Colonic mucosa (tissue), 4 donors: ENCODE measurements around the gene AHSG. TPM values are rescaled to one million over a fixed set of nuclear protein-coding genes. Genes with fewer than 3 reads are reported as not detected.

Source experiments
- DNase-seq: peaks from one replicate; pipeline ENCODE4 v3.0.0-alpha.2; 2020
- H3K27ac ChIP-seq: fragments of 200-600 bp; one replicate; pipeline ENCODE4 v1.8.0; 2021
- H3K27me3 ChIP-seq: fragments of 200-600 bp; one replicate; pipeline ENCODE4 v1.8.0; 2021
- H3K36me3 ChIP-seq: fragments of 200-600 bp; one replicate; pipeline ENCODE4 v1.8.0; 2021
- H3K4me1 ChIP-seq: fragments of 200-600 bp; one replicate; pipeline ENCODE4 v1.8.0; 2021; ENCODE audit warnings: mild to moderate bottlenecking
- H3K4me3 ChIP-seq: fragments of 200-600 bp; one replicate; pipeline ENCODE4 v1.8.0; 2021
- H3K9ac ChIP-seq, 2 donors: one replicate each; pipeline ENCODE4 v1.7.0; 2013; ENCODE audit warnings: control low read depth in 2 of 2, low read depth in 2 of 2, low read length in 2 of 2
- H3K9me3 ChIP-seq: fragments of 200-600 bp; one replicate; pipeline ENCODE4 v1.8.0; 2021
- CTCF ChIP-seq: fragments of 200-600 bp; IDR thresholded peaks from one replicate; pipeline ENCODE4 v1.8.0; 2022; ENCODE audit warnings: antibody characterized with exemption, mild to moderate bottlenecking
- intact Hi-C: fragments of 100-400 bp; cut with DNase I; formaldehyde crosslinking; loops from one replicate; pipeline ENCODE4 v1.14.1; 2022
- total RNA-seq, 2 donors: library from RNA; stranded (reverse); fragmentation: NEBNext Ultra II Directional in 1 of 2; extraction: Animal tissue kit (Norgen Biotek cat#: 25700) in 1 of 2; gene quantifications; one replicate each; pipeline ENCODE4 v1.2.1, GENCODE V29; 2021
- donor health status: healthy.
- donor health status: DM: no; HTN: no; CAD: no.
- donor health status: DM: no; HTN: no; CAD: no.

Gene AHSG
- total RNA-seq, 2 donors from 2014 or later, result 1.9 TPM; not detected in 1

- no peaks in the 10 kb centered on the region for H3K9me3 ChIP-seq
- H3K9ac ChIP-seq, result no peak overlapping the region
- H3K27ac ChIP-seq, result no peak overlapping the region
- TF ChIP-seq CTCF, result no peak
- H3K36me3 ChIP-seq, result no peaks in the 10 kb centered on the region
- H3K4me1 ChIP-seq, result no peaks in the 10 kb centered on the region
- no peak overlapping the region for H3K4me3 ChIP-seq
- DNase-seq, result no peak
- no peaks in the 10 kb centered on the region for H3K27me3 ChIP-seq
- intact Hi-C loops, result no loop called here
These were observed 13.1 kb upstream of the AHSG start for GRCh38 chr3:186599785-186600166.

- TF ChIP-seq CTCF, result no peak
- intact Hi-C loops, result no loop called here
- no peak overlapping the region for H3K27ac ChIP-seq
These were observed 12.0 kb upstream of the AHSG start for GRCh38 chr3:186600896-186601295.

GRCh38 chr3:186603159-186603558, 9.7 kb upstream of the AHSG start:
- Histone ChIP-seq H3K27ac (no peak overlapping the region), H3K9me3 (no peaks in the 10 kb centered on the region), H3K4me1 (no peaks in the 10 kb centered on the region), H3K9ac (no peak overlapping the region), H3K4me3 (no peak overlapping the region), H3K27me3 (no peaks in the 10 kb centered on the region), H3K36me3 (no peaks in the 10 kb centered on the region)
- no peak for TF ChIP-seq CTCF
- intact Hi-C loops, result no loop called here
- no peak for DNase-seq

More at GRCh38 chr3:186600896-186601295, 12.0 kb upstream of the AHSG start:
- no peaks in the 10 kb centered on the region for H3K4me1 ChIP-seq
- H3K9me3 ChIP-seq, result no peaks in the 10 kb centered on the region
- DNase-seq, result no peak
- H3K9ac ChIP-seq, result no peak overlapping the region
- H3K27me3 ChIP-seq, result no peaks in the 10 kb centered on the region
- H3K4me3 ChIP-seq, result no peak overlapping the region
- H3K36me3 ChIP-seq, result no peaks in the 10 kb centered on the region

GRCh38 chr3:186605078-186605477, 7.8 kb upstream of the AHSG start:
- H3K27me3 ChIP-seq, result no peaks in the 10 kb centered on the region
- no peaks in the 10 kb centered on the region for H3K9me3 ChIP-seq
- DNase-seq, result no peak
- no peaks in the 10 kb centered on the region for H3K36me3 ChIP-seq
- no peak overlapping the region for H3K9ac ChIP-seq
- no peak overlapping the region for H3K4me3 ChIP-seq
- no peaks in the 10 kb centered on the region for H3K4me1 ChIP-seq
- no peak for TF ChIP-seq CTCF
- H3K27ac ChIP-seq, result no peak overlapping the region
- intact Hi-C loops, result no loop called here

- Histone ChIP-seq H3K4me3 (no peak overlapping the region), H3K9ac (no peak overlapping the region), H3K36me3 (no peaks in the 10 kb centered on the region), H3K4me1 (no peaks in the 10 kb centered on the region), H3K27me3 (no peaks in the 10 kb centered on the region), H3K27ac (no peak overlapping the region), H3K9me3 (no peaks in the 10 kb centered on the region)
- TF ChIP-seq CTCF, result no peak
- DNase-seq, result no peak
- intact Hi-C loops, result no loop called here
These were observed 7.0 kb upstream of the AHSG start for GRCh38 chr3:186605561-186606545.
